Endothelial cell of umbilical vein (primary cell): ENCODE data around the gene FGD5. TPM values are rescaled to one million over a fixed set of nuclear protein-coding genes. Genes with fewer than 3 reads are reported as not detected.
A peak's percentile ranks its signal among the peaks of the same experiment; 100 is the strongest.

Source experiments
- BruUV-seq: library from RNA; stranded (reverse); fragments of 400-500 nt; replicated peaks from 2 replicates; lab custom pipeline; 2021; lab: Mats Ljungman, UMichigan
- CTCF ChIA-PET: fragments of 300-600, 350-600 bp; sonication (Branson Sonifier 250); formaldehyde crosslinking; loops from one replicate; lab custom pipeline; 2021; ENCODE audit warnings: antibody characterized with exemption, inconsistent platforms; lab: Charles Lee
- POLR2A ChIA-PET: fragments of 300-600, 350-600 bp; sonication (Branson Sonifier 250); formaldehyde crosslinking; loops from one replicate; lab custom pipeline; 2021; ENCODE audit warnings: antibody characterized with exemption, inconsistent platforms; lab: Charles Lee
- DNase-seq: peaks from one replicate; pipeline ENCODE4 v3.0.0-alpha.2; 2011; ENCODE audit warnings: low read depth, low spot score
- FAIRE-seq: peaks from 2 replicates; lab custom pipeline; 2011; peaks lifted over from hg19 to GRCh38; lab: Jason Lieb, UNC
- H2AFZ ChIP-seq: 2 replicates; pipeline ENCODE4 v1.6.0; 2012; ENCODE audit warnings: low read depth, low read length, control low read depth, inconsistent platforms
- H3K27ac ChIP-seq: 2 replicates; pipeline ENCODE4 v1.5.1; 2011; ENCODE audit warnings: low read depth, mild to moderate bottlenecking, control low read depth, low read length, moderate library complexity; ENCODE audit not compliant: insufficient read depth
- H3K27me3 ChIP-seq, 2 experiments: 2 replicates each; pipeline versions ENCODE4 v1.6.0 to v1.6.1; 2011; ENCODE audit warnings: low read length in 2 of 2, mixed read lengths in 1 of 2; ENCODE audit not compliant: control insufficient read depth in 2 of 2, insufficient read depth in 2 of 2
- H3K36me3 ChIP-seq, 2 experiments: 2 replicates in 1 of 2; 3 replicates in 1 of 2; pipeline ENCODE4 v1.5.1; 2011; ENCODE audit warnings: low read length in 2 of 2, mild to moderate bottlenecking in 1 of 2, moderate library complexity in 1 of 2; ENCODE audit not compliant: control insufficient read depth in 2 of 2, insufficient read depth in 2 of 2; ENCODE audit errors: extremely low read depth in 1 of 2
- H3K4me1 ChIP-seq: 3 replicates; pipeline ENCODE4 v1.5.1; 2011; ENCODE audit warnings: mild to moderate bottlenecking, low read length; ENCODE audit not compliant: control insufficient read depth, insufficient read depth; ENCODE audit errors: extremely low read depth
- H3K4me2 ChIP-seq: 2 replicates; pipeline ENCODE4 v1.6.1; 2011; ENCODE audit warnings: low read length, control low read depth, mixed read lengths; ENCODE audit not compliant: insufficient read depth
- H3K4me3 ChIP-seq, 3 experiments: fragments of 200-600 bp in 1 of 3; sonication (generic), shearing (Covaris generic) in 1 of 3; replicated peaks in 1 of 3; 2 replicates each; pipeline ENCODE4 v1.5.1; 2011 to 2016; ENCODE audit warnings: control low read depth in 3 of 3, low read length in 3 of 3, mild to moderate bottlenecking in 2 of 3, inconsistent platforms in 1 of 3, low read depth in 1 of 3, moderate library complexity in 1 of 3; ENCODE audit not compliant: insufficient read depth in 1 of 3
- H3K79me2 ChIP-seq: 2 replicates; pipeline ENCODE4 v1.6.0; 2012; ENCODE audit warnings: low read length, inconsistent platforms; ENCODE audit not compliant: control insufficient read depth, insufficient read depth
- H3K9ac ChIP-seq: replicated peaks from 2 replicates; pipeline ENCODE3; 2011; ENCODE audit warnings: low read length, control low read depth; ENCODE audit not compliant: insufficient read depth; ENCODE audit errors: extremely low read depth
- H3K9me1 ChIP-seq: replicated peaks from 3 replicates; pipeline ENCODE4 v1.6.0; 2011; ENCODE audit warnings: mild to moderate bottlenecking, low read length; ENCODE audit not compliant: control insufficient read depth, insufficient read depth; ENCODE audit errors: extremely low read depth
- H3K9me3 ChIP-seq: replicated peaks from 2 replicates; pipeline ENCODE4 v1.5.1; 2012; ENCODE audit warnings: low read length, inconsistent platforms; ENCODE audit not compliant: control insufficient read depth, insufficient read depth
- H4K20me1 ChIP-seq: replicated peaks from 2 replicates; pipeline ENCODE3; 2011; ENCODE audit warnings: mild to moderate bottlenecking, low read length; ENCODE audit not compliant: control insufficient read depth, insufficient read depth; ENCODE audit errors: extremely low read depth
- CTCF ChIP-seq, 2 donors: IDR thresholded peaks; 1 replicate in 1 of 2; 2 replicates in 1 of 2; pipeline ENCODE4 v1.5.1; 2011; ENCODE audit warnings: low read length in 2 of 2, mild to moderate bottlenecking in 2 of 2, moderate library complexity in 2 of 2, control low read depth in 1 of 2, inconsistent platforms in 1 of 2, low read depth in 1 of 2; ENCODE audit not compliant: insufficient read depth in 1 of 2; ENCODE audit errors: extremely low read depth in 1 of 2
- EZH2 ChIP-seq: IDR thresholded peaks from 2 replicates; pipeline ENCODE4 v1.6.1; 2012; ENCODE audit warnings: borderline replicate concordance, low read depth, mild to moderate bottlenecking, moderate library complexity, low read length, inconsistent platforms; ENCODE audit not compliant: severe bottlenecking
- FOS ChIP-seq: IDR thresholded peaks from 2 replicates; pipeline ENCODE4 v1.6.1; 2011; ENCODE audit warnings: mild to moderate bottlenecking, low read length, moderate library complexity, borderline replicate concordance; ENCODE audit not compliant: insufficient read depth
- GATA2 ChIP-seq: IDR thresholded peaks from 2 replicates; pipeline ENCODE4 v1.7.0; 2011; ENCODE audit warnings: low read depth, mild to moderate bottlenecking, moderate library complexity, mixed read lengths, low read length; ENCODE audit not compliant: insufficient read length, insufficient read depth
- JUN ChIP-seq: IDR thresholded peaks from 2 replicates; pipeline ENCODE4 v1.6.1; 2011; ENCODE audit warnings: borderline replicate concordance, low read depth; ENCODE audit not compliant: insufficient read length, insufficient read depth
- MYC ChIP-seq: IDR thresholded peaks from one replicate; pipeline ENCODE4 v1.6.1; 2011; ENCODE audit warnings: mild to moderate bottlenecking, low read depth, low read length
- POLR2A ChIP-seq: IDR thresholded peaks from 2 replicates; pipeline ENCODE4 v1.6.1; 2012; ENCODE audit warnings: low read depth, mild to moderate bottlenecking, control low read depth, low read length
- POLR2AphosphoS5 ChIP-seq: IDR thresholded peaks from 2 replicates; pipeline ENCODE4 v1.6.1; 2012; ENCODE audit warnings: low read depth, mild to moderate bottlenecking, control low read depth, low read length, moderate library complexity; ENCODE audit not compliant: insufficient read depth
- dilution Hi-C: fragments of 300-500 bp; cut with MboI; formaldehyde crosslinking; loops from one replicate; pipeline ENCODE4 v1.15.0; 2019; ENCODE audit warnings: low sequenced_read_pairs; ENCODE audit not compliant: extremely low pct_ligation_motif_present
- intact Hi-C: fragments of 100-400 bp; cut with micrococcal nuclease; formaldehyde crosslinking; loops from one replicate; pipeline ENCODE4 v1.10.0; 2022
- polyA plus RNA-seq, 4 experiments: library from polyadenylated mRNA; depleted of rRNA in 3 of 4; stranded (reverse) in 3 of 4; unstranded in 1 of 4; fragments of >200 nt; gene quantifications; 2 replicates each; pipeline versions ENCODE4 v1.2.1 to v1.2.3, GENCODE V29; 2011 to 2012; ENCODE audit warnings: missing spikeins in 1 of 4
- total RNA-seq: library from RNA; stranded (reverse); gene quantifications from 2 replicates; pipeline ENCODE4 v1.2.3, GENCODE V29; 2021
- TF ChIP-seq, protein P1 (sequence below): IDR thresholded peaks from 2 replicates; pipeline ENCODE4 v1.6.1; 2011; ENCODE audit not compliant: insufficient read depth, insufficient read length

Gene FGD5
- total and polyA plus RNA-seq, 2 donors (not counting 3 experiments of a cell fraction or from before 2014, with no cell fraction given) = 49.6 to 134 TPM

DNA sequence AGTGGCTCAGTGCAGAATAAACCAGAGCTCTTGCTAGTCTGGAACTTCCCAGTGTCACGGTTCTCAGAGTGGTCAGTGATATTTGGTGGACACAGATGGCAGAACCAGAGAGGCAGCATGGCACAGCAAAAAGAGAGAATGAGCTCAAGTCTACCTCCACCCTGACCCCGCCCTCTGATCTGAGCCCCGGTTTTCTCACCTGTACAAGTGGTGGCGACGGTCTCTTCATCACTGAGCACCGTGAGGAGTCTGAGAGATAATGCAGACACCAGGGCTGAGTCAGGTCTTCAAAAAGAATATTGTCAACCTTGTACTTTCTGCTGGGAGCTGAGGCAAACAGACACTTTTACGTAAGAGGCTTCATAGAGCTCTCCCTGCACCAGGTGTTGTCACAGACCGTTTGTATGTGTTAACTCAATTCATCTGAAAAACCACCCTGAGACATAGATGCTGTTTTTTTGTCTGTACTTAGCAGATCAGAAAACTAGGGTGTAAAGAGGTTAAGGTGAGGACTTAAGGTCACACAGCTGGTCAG, 13.2 kb downstream of the FGD5 start:
- Histone ChIP-seq H3K4me1 (peaks cover 15% of the 10 kb centered on the region), H3K9me1 (no peaks in the 10 kb centered on the region), H4K20me1 (peaks cover 3% of the 10 kb centered on the region), H3K9me3 (no peaks in the 10 kb centered on the region), H2AFZ (no peak overlapping the region), H3K27me3 (no peaks in the 10 kb centered on the region), H3K9ac (no peak overlapping the region), H3K36me3 (peaks cover 2 to 14% of the 10 kb centered on the region in 2 experiments), H3K79me2 (peaks cover 92% of the 10 kb centered on the region), H3K27ac (no peak overlapping the region), H3K4me3 (no peak overlapping the region), H3K4me2 (no peak overlapping the region)
- dilution Hi-C loops (no loop called here), intact Hi-C loops (no loop called here)
- TF ChIP-seq GATA2 (no peak), MYC (no peak), FOS (no peak), POLR2A (no peak)
- ChIA-PET POLR2A (no interaction called here), CTCF (interaction anchor here (0.8 to 2.2 kb wide), 7 partner anchors 11 to 51 kb away, joined by 3 to 5 read pairs (median 3); no protein-coding TSS in a partner anchor)
- DNase-seq (no peak), FAIRE-seq (no peak)
- no TSS peak for BruUV-seq

DNA sequence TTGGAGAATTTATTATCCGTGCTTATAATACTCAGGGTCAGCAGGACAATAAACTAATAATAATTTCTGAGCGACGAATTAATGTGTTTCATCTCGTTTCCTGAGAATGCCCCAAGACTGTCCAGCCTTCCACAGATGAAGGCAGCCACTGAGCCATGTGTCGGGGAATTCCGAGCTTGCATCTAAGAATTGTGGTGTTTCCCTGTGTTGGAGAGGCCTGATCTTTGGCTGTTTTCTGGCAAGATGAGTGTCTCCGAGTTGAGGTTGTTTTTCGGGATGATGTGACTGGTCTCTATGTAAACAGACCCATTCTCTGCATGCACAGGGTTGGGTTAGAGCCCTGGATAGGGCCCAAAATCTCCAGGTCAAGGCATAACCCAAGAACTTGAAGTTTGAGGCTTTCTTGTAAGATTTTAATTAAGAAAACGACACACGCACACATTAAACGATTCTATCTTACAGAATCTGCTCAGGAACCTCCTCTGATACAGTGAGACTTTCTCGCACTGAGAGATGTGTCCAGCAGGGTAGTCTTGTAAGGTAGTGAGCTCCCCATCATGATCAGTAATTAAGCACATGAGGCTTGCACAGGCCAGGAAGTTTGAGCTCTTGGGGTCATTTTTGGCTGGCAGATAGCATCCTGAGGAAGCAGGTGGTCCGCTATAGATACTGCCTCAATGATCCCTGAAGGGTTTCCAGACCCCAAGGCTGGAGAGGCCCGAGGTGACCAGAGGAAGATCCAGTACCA, 14.4 kb downstream of the FGD5 start:
- intact Hi-C loops = no loop called here
- ChIA-PET POLR2A (no interaction called here), CTCF (interaction anchor here (1.0 to 2.2 kb wide), 5 partner anchors 30 to 52 kb away, joined by 3 to 7 read pairs (median 3); no protein-coding TSS in a partner anchor)
- Histone ChIP-seq H3K27me3 (no peaks in the 10 kb centered on the region), H3K27ac (no peak overlapping the region), H2AFZ (no peak overlapping the region), H3K36me3 (peaks cover 2 to 5% of the 10 kb centered on the region in 2 experiments), H3K9me3 (no peaks in the 10 kb centered on the region), H3K4me1 (peaks cover 19% of the 10 kb centered on the region), H3K9me1 (no peaks in the 10 kb centered on the region), H3K4me2 (no peak overlapping the region), H3K9ac (no peak overlapping the region), H3K4me3 (no peak overlapping the region), H3K79me2 (peaks cover 94% of the 10 kb centered on the region), H4K20me1 (peaks cover 3% of the 10 kb centered on the region)
- DNase-seq = no peak
- FAIRE-seq = peak; percentile 18
- TF ChIP-seq POLR2A (no peak), EZH2 (no peak), FOS (no peak), POLR2AphosphoS5 (no peak), MYC (no peak), GATA2 (no peak), CTCF (IDR thresholded peaks at IDR 0.05; ENCODE audit: extremely low read depth in 1 of 2, insufficient read depth in 1 of 2, low read depth in 1 of 2, low read length in 2 of 2) (no peak), JUN (no peak)
- TF ChIP-seq, protein P1, sequence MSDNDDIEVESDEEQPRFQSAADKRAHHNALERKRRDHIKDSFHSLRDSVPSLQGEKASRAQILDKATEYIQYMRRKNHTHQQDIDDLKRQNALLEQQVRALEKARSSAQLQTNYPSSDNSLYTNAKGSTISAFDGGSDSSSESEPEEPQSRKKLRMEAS = no peak
- BruUV-seq = no TSS peak
- dilution Hi-C loops = no loop called here
